B cell (primary cell): Measurements from ENCODE around the gene LCN15. TPM values are rescaled to one million over a fixed set of nuclear protein-coding genes. Genes with fewer than 3 reads are reported as not detected.
"Not testable (repeated sequence)": the region's sequence is repeated elsewhere in the genome, so short reads cannot be mapped to it uniquely, and the experiment has no call there.

Source experiments
- ATAC-seq: fragments of 200-7000 bp; cut with Tn5 transposase; one replicate; pipeline ENCODE4 v1.10.0; 2021; ENCODE audit warnings: low read depth, mild to moderate bottlenecking, moderate number of reproducible peaks, moderate library complexity
- CTCF ChIA-PET: fragments of 350-600 bp; sonication (Branson Sonifier 250); formaldehyde crosslinking; loops from one replicate; lab custom pipeline; 2021; ENCODE audit warnings: antibody characterized with exemption, inconsistent platforms; lab: Charles Lee
- POLR2A ChIA-PET: fragments of 350-600 bp; sonication (Branson Sonifier 250); formaldehyde crosslinking; loops from one replicate; lab custom pipeline; 2021; ENCODE audit warnings: antibody characterized with exemption; lab: Charles Lee
- DNase-seq: peaks from one replicate; pipeline ENCODE4 v3.0.0; 2013
- H2AFZ ChIP-seq: 2 replicates; pipeline ENCODE4 v1.6.1; 2012; ENCODE audit warnings: mild to moderate bottlenecking, low read depth, low read length; ENCODE audit not compliant: insufficient read depth, poor library complexity, severe bottlenecking
- H3K27ac ChIP-seq, 2 donors: 1 replicate in 1 of 2; 2 replicates in 1 of 2; pipeline ENCODE4 v1.5.1; 2012 to 2013; ENCODE audit warnings: low read length in 2 of 2, mild to moderate bottlenecking in 2 of 2, moderate library complexity in 1 of 2
- H3K27me3 ChIP-seq, 4 experiments: fragments of 200-600 bp in 1 of 4; sonication (generic) in 1 of 4; replicated peaks in 1 of 4; 1 replicate in 2 of 4; 2 replicates in 2 of 4; pipeline versions ENCODE4 v1.6.1 to v1.7.0; 2013 to 2016; ENCODE audit warnings: low read length in 3 of 4, mild to moderate bottlenecking in 2 of 4, mixed read lengths in 1 of 4, moderate library complexity in 1 of 4; ENCODE audit not compliant: insufficient read depth in 4 of 4, control insufficient read depth in 3 of 4; ENCODE audit errors: control extremely low read depth in 1 of 4
- H3K36me3 ChIP-seq, 2 experiments: replicated peaks in 1 of 2; 1 replicate in 1 of 2; 2 replicates in 1 of 2; pipeline versions ENCODE4 v1.6.1 to v1.7.1; 2013; ENCODE audit warnings: low read length in 1 of 2; ENCODE audit not compliant: insufficient read depth in 2 of 2, control insufficient read depth in 1 of 2; ENCODE audit errors: control extremely low read depth in 1 of 2, extremely low read depth in 1 of 2
- H3K4me1 ChIP-seq, 2 donors: fragments of 200-600 bp in 1 of 2; sonication (generic) in 1 of 2; 1 replicate in 1 of 2; 2 replicates in 1 of 2; pipeline versions ENCODE4 v1.5.1 to v1.6.1; 2013 to 2017; ENCODE audit warnings: low read length in 2 of 2; ENCODE audit not compliant: control insufficient read depth in 2 of 2, insufficient read depth in 2 of 2
- H3K4me2 ChIP-seq: replicated peaks from 2 replicates; pipeline ENCODE3; 2012; ENCODE audit warnings: mild to moderate bottlenecking, low read depth, low read length; ENCODE audit not compliant: poor library complexity, severe bottlenecking
- H3K4me3 ChIP-seq, 5 experiments: fragments of 200-600 bp in 1 of 5; sonication (generic) in 1 of 5; 1 replicate in 3 of 5; 2 replicates in 2 of 5; pipeline versions ENCODE4 v1.5.1 to v1.7.0; 2011 to 2016; ENCODE audit warnings: low read length in 4 of 5, mild to moderate bottlenecking in 4 of 5, low read depth in 2 of 5, control low read depth in 1 of 5, moderate library complexity in 1 of 5; ENCODE audit not compliant: insufficient read depth in 1 of 5; ENCODE audit errors: control extremely low read depth in 1 of 5, extremely low read depth in 1 of 5
- H3K79me2 ChIP-seq: fragments of 200-600 bp; sonication (generic); one replicate; pipeline ENCODE4 v1.6.0; 2016; ENCODE audit warnings: low read length; ENCODE audit not compliant: control insufficient read depth, insufficient read depth
- H3K9ac ChIP-seq: fragments of 200-600 bp; sonication (generic); 2 replicates; pipeline ENCODE4 v1.6.1; 2017; ENCODE audit warnings: mild to moderate bottlenecking, low read length, moderate library complexity
- H3K9me3 ChIP-seq, 3 donors: one replicate each; pipeline versions ENCODE4 v1.6.1 to v1.7.1; 2013; ENCODE audit warnings: low read length in 2 of 3; ENCODE audit not compliant: control insufficient read depth in 2 of 3, insufficient read depth in 1 of 3; ENCODE audit errors: control extremely low read depth in 1 of 3
- H4K20me1 ChIP-seq: 2 replicates; pipeline ENCODE4 v1.6.0; 2012; ENCODE audit warnings: mild to moderate bottlenecking, low read length; ENCODE audit not compliant: insufficient read depth, control insufficient read depth, poor library complexity, severe bottlenecking
- H3K27ac Mint-ChIP-seq: one replicate; pipeline ENCODE4 v1.8.0; 2021; ENCODE audit warnings: mixed read lengths
- H3K27me3 Mint-ChIP-seq: one replicate; pipeline ENCODE4 v1.8.0; 2021; ENCODE audit warnings: mixed read lengths
- H3K4me1 Mint-ChIP-seq: one replicate; pipeline ENCODE4 v1.8.0; 2021; ENCODE audit warnings: mixed read lengths
- H3K4me3 Mint-ChIP-seq: one replicate; pipeline ENCODE4 v1.8.0; 2021; ENCODE audit warnings: mixed read lengths
- H3K9me3 Mint-ChIP-seq: one replicate; pipeline ENCODE4 v1.8.0; 2022; ENCODE audit warnings: mixed read lengths; ENCODE audit not compliant: insufficient read depth
- CTCF ChIP-seq: fragments of 200-600 bp; IDR thresholded peaks from one replicate; pipeline ENCODE4 v1.8.0; 2022; ENCODE audit warnings: antibody characterized with exemption, mild to moderate bottlenecking
- EZH2 ChIP-seq: IDR thresholded peaks from 2 replicates; pipeline ENCODE4 v1.6.1; 2012; ENCODE audit warnings: borderline replicate concordance, low read depth, mild to moderate bottlenecking, moderate library complexity, low read length; ENCODE audit not compliant: insufficient read depth, poor library complexity, severe bottlenecking
- WGBS: methylation state at CpG from one replicate; pipeline ENCODE4 v1.1.5; 2013; ENCODE audit warnings: missing lambda C conversion rate; ENCODE audit not compliant: insufficient coverage; 5-methylcytosine and 5-hydroxymethylcytosine counted together
- intact Hi-C: fragments of 100-400 bp; cut with micrococcal nuclease; formaldehyde crosslinking; loops from one replicate; pipeline ENCODE4 v1.10.0; 2022
- polyA plus RNA-seq: library from polyadenylated mRNA; depleted of rRNA; stranded (reverse); fragments of >200 nt; gene quantifications from 2 replicates; pipeline ENCODE4 v1.2.3, GENCODE V29; 2012
- total RNA-seq, 2 donors: library from RNA; stranded (reverse); fragments of 120-200 nt in 1 of 2; gene quantifications; 1 replicate in 1 of 2; 2 replicates in 1 of 2; pipeline versions ENCODE4 v1.2.3 to v1.2.4, GENCODE V29; 2013 to 2022

The LCN15 gene
- total and polyA plus RNA-seq, 2 donors (not counting 1 experiment from before 2014, with no cell fraction given): not detected

DNA sequence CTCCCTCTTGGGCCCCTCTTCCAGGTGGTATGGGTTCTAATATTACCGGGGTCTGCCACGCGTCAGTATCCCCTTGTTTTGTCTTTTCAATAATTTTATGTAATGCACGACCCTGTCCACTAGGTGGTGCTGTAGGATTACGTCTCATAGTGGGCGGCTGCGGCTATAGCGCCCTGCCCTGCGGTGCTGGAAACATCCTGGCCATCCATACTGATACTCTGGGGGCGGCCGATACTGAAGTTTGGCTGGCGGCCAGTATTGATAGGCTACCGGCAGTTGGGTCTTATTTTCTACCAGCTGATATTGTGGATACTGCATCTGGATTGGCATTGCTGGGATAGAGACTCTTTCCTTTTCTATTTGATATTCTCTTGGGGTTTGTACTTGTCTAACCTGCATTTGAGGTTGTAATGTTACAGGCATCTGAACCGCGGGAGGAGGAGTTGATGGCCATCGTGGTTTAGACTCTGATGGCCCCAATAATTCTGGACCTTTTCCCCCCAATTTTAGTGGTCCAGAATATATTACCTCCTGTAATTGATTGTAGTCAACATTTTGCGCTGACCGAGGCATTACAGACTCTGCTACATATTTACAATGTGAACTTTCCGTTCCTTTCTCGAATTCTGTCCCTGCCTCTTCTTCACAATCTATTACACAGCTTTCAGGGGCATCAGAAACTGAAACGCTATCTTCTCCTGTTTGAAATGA lies 23.5 kb upstream of the LCN15 start:
- no peak overlapping the region for H2AFZ ChIP-seq

GRCh38 chr9:136786983-136787382 lies 22.7 kb upstream of the LCN15 start:
- H4K20me1 ChIP-seq, H3K4me2 ChIP-seq, H3K27me3 Mint-ChIP-seq, H2AFZ ChIP-seq, H3K9me3 ChIP-seq, POLR2A ChIA-PET, H3K4me3 ChIP-seq, H3K9ac ChIP-seq, H3K79me2 ChIP-seq, H3K4me3 Mint-ChIP-seq, H3K27ac Mint-ChIP-seq, H3K9me3 Mint-ChIP-seq, DNase-seq, H3K27ac ChIP-seq, ATAC-seq, H3K36me3 ChIP-seq, H3K27me3 ChIP-seq: not testable (repeated sequence)
- 36% methylated on average over 2 of the region's 4 CpGs for WGBS
- intact Hi-C loops: loop anchor here (1.0 kb wide), 3 partner anchors 55 to 248 kb away; partner anchors contain the start of gene AJM1
- CTCF ChIA-PET: interaction anchor here (0.8 to 10.5 kb wide), 19 partner anchors 9 to 495 kb away, joined by 3 to 106 read pairs (median 4); partner anchors contain the start of genes AJM1, FUT7, NPDC1 and RNF224
- peaks cover 22% of the 10 kb centered on the region for H3K4me1 Mint-ChIP-seq
- H3K4me1 ChIP-seq: peaks cover 12 to 20% of the 10 kb centered on the region in 2 donors

More for the DNA sequence above, 23.5 kb upstream of the LCN15 start:
- no peaks in the 10 kb centered on the region for H3K27me3 ChIP-seq
- intact Hi-C loops: loop anchor here (1.0 kb wide), 3 partner anchors 54 to 247 kb away; partner anchors contain the start of gene AJM1
- WGBS: 24% methylated on average over 12 of the region's 21 CpGs
- H3K27ac Mint-ChIP-seq: no peak overlapping the region
- H3K9me3 Mint-ChIP-seq: no peaks in the 10 kb centered on the region
- ChIA-PET CTCF (interaction anchor here (0.6 to 10.5 kb wide), 22 partner anchors 10 to 494 kb away, joined by 3 to 106 read pairs (median 5); partner anchors contain the start of genes AJM1, FUT7, NPDC1 and RABL6), POLR2A (no interaction called here)
- peaks cover 4% of the 10 kb centered on the region for H3K79me2 ChIP-seq
- H3K9me3 ChIP-seq: no peaks in the 10 kb centered on the region
- H3K27me3 Mint-ChIP-seq: no peaks in the 10 kb centered on the region
- H3K4me1 ChIP-seq: peaks cover 18 to 27% of the 10 kb centered on the region in 2 donors
- H3K9ac ChIP-seq: no peak overlapping the region
- H4K20me1 ChIP-seq: peaks cover 11% of the 10 kb centered on the region
- no peak overlapping the region for H3K4me3 ChIP-seq
- peaks cover 0 to 2% of the 10 kb centered on the region in 2 experiments for H3K36me3 ChIP-seq
- no peak overlapping the region for H3K4me3 Mint-ChIP-seq
- TF ChIP-seq EZH2: no peak
- TF ChIP-seq CTCF: peak; percentile 88
- peak; percentile 86 for DNase-seq
- H3K4me1 Mint-ChIP-seq: peaks cover 27% of the 10 kb centered on the region
- ATAC-seq: no peak
- H3K27ac ChIP-seq: no peak overlapping the region
- peak overlapping the region; percentile 40 for H3K4me2 ChIP-seq
